IPS-NIHi7 (cell line): ENCODE results near the gene KRT80.
A peak's percentile ranks its signal among the peaks of the same experiment; 100 is the strongest.

Source experiments
- DNase-seq: peaks from one replicate; pipeline ENCODE4 v3.0.0; 2012; ENCODE audit warnings: mixed read lengths; ENCODE audit errors: extremely low spot score

Gene KRT80

DNA sequence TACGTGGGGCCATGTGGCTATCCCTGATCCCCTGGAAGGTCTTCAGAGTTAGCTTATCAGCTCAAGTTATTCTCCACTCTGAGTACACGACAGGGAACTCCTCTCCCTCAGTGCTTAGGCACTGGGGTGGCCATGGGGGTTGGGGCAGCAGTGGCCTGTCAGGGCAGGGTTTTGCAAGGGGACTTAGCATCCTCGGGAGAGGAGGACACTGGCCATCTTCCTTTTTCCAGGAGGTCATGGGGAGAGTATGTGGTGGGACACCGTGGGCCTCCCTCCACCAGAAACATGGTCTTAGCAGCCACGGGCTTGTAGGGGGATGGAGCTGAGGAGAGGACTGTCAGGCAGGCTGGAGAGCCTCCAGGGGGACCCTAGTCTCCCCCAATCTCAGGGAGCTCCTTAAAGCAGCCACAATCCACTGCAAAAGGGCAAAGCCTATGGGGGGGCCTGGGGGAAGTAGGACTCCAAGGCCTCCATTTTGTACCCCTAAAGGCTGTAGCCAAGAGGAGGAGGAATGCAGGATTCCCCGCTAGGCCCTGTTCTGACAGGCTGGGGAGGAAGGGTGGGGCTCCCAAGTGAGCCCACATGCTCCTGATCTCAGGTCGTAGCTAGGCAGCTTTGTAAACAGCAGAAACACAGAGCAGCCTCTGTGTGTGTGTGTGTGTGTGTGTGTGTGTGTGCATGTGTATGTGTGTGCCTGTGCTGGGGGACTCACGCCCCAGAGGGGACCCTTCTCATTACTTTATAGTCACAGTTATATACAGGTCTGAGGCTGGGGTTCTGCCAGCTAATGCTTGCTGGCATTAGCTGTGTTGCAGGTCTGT, 36.6 kb downstream of the KRT80 start:
- DNase-seq, result no peak

DNA sequence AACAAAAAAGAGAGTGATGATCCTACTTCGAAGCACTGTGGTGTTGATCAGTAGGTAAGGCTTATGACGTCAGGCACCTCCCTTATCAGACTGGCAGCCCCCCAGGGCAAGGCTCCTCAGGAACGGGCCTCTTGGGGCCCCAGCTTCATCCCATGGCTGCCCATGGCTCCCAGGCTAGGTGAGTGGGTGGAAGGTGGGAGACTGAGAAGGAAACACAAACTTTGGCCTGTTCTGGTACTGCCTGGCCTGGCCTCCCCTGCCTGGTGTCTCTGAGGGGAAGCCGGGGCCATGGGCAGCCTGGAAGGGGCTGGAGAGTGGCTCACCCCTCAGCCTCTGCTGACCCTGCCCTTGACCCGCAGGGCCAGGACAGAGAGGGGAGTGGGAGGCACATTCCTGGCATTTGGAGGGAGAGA, 38.9 kb downstream of the KRT80 start:
- no peak for DNase-seq

- peak; percentile 84 for DNase-seq
These were observed 39.7 kb downstream of the KRT80 start for GRCh38 chr12:52151837-52152783.

DNA sequence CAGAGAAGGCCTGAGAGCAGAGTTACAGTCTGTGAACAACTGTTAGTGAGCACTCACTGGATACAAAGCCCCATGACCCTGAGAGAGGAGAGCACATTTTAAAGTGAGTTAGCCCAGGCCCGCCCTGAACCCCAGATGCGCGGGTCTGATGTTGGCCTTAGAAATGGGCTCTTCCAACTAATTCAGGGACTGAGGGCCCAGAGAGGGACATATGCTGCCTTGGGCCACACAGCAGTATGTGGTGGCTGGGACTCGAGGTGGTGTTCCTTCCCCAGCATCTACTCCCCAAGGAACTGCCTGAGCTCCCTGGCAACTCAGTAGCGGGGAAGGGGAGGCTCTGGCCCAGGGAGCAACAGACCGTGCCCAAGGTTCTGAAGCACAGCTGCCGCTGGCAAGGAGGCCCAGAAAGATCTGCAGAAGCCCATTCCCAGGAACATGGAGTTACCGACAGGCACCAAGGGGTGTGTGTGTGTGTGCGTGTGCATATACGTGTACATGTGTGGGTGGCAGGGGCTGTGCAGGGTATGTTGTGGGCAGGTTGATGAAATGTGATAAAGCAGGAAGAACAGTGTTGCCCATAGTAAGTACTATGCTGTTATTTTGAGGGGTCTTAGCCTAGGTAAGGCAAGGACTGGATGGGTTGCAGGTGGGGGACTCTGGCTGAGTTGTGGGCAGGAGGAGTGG, 40.5 kb downstream of the KRT80 start:
- no peak for DNase-seq

GRCh38 chr12:52149651-52150241, 42.1 kb downstream of the KRT80 start:
- no peak for DNase-seq

- DNase-seq, result no peak
These were observed 42.6 kb downstream of the KRT80 start for GRCh38 chr12:52149182-52149641.

DNA sequence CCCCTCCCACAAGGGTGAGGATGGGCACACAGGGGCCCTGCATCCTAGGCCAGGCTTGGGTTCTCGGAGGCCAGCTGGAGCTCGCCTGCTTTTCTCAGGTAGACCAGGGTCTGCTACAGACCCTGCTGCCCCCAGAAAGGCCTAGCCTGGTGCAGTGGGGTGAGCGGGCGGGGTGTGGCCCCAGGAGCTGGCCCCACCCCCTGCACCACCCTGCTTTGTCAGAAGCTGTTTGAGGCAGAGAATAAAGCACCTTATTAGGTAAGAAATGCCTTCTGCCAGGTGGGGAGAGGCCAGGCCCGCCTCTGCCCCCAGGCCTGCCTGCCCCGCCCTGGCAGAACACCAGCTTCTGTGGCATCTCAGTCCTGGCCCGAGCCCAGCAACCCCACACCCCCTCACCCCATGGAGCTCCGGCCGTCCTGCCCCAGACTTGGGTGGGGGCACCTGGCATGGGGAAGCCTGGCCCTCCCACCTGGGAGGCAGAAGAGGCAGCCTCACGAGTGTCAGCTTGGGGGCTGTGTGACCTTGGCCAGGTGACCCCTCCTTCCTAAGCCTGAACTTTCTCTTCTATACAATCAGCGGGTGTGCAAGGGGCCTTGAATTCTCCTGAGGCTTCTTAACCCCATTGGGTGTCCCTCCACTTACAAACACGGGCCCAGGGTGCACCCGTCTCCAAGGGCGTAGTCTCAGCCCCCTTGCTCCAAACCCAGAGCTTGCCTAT, 43.2 kb downstream of the KRT80 start:
- DNase-seq, result no peak

GRCh38 chr12:52147964-52148463, 43.8 kb downstream of the KRT80 start:
- no peak for DNase-seq

- DNase-seq, result peak; percentile 45
These were observed 44.3 kb downstream of the KRT80 start for GRCh38 chr12:52147367-52147963.

- DNase-seq, result no peak
These were observed 44.9 kb downstream of the KRT80 start for GRCh38 chr12:52146822-52147366.

- no peak for DNase-seq
These were observed 45.6 kb downstream of the KRT80 start for GRCh38 chr12:52146089-52146821.

- no peak for DNase-seq
These were observed 46.4 kb downstream of the KRT80 start for GRCh38 chr12:52145228-52146088.

DNA sequence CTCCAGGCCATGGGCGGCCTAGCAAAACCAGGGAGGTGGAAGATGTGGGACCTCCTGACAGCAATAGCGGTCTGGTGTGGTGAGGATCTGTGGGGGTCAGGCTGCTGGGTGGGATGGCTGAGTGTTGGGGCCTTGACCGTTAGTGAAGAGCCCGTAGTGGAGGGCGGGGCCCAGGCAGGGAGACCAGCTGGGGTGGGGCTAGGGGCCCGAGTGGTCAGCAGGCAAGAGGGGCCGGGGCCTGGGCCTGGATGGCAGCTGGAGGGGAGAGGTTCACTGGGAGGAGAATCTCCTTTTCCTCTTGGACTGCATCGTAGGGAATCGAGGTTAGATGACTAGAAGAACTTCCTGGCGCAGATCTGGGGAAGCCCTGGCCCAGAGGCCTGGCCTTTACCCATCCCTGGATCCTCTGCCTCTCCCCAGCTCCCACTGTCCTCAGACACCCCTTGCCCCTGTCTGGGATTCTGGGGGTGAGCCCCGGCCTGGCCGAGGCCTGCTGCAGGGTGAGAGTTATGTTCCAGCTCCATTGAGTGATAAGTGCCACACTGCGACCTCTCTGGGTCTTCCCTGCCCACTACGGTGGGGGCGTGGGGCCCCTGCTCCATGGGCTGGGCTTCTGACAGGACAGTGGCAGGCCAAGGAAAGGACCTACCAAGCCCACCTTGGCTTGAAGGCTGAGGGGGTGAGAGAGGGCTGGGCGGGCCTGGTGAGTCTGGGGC, 47.1 kb downstream of the KRT80 start:
- no peak for DNase-seq

GRCh38 chr12:52142431-52142830, 49.4 kb downstream of the KRT80 start:
- no peak for DNase-seq

GRCh38 chr12:52141875-52142274, 49.9 kb downstream of the KRT80 start:
- no peak for DNase-seq

DNA sequence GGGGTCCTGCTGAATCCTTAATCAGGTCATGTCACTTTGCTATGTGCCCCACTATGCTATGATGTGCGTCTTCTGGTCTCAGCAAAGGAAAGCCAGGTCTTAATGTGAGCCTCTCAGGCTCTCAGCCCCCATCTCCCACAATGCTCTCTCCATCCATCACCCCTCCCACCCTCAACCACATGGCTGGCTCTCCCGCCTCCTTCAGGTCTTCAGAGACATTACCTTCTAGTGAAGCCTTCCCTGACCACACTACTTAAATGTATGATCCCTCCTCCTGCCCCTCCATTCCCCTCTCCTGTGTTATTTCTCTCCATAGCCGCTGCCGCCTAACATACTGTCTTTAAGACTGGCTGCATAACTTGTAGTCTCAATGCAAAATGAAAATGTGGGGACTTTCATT, 50.5 kb downstream of the KRT80 start:
- peak; percentile 60 for DNase-seq

DNA sequence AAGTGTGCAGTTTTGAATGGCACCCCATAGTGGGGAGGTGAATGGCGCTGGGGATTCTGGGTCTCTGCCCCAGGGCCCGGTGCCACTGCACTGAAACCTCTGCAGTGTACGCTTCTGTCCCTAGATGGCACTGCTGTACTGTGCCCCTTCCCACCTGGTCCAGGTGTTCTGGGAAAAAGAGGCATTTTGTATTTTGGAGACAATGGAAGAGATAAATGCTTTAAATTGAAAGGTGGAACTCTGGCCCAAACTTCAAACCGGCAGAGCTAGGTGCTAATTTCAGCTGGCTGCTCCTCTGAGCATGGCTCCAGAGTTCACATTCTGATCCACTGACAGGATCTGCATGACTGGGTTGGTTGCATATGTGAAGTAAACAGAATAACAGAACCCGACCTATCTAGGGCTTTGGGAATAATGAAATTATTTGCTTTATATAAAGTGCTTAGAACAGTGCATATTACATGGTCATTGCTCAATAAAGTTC, 52.2 kb downstream of the KRT80 start:
- peak; percentile 93 for DNase-seq

DNA sequence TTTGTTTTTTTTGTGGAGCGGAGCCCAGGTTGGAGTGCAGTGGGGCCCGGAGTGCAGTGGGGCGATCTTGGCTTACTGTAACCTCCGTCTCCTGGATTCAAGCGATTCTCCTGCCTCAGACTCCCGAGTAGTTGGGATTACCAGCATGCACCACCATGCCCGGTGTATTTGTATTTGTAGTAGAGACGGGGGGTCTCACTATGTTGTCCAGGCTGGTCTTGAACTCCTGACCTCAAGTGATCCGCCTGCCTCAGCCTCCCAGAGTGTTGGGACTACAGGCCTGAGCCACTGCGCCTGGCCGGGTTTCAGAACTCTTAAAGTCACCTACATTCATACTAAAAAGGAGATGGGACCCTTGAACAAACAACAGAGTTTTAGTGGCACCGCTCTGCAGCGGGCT, 52.7 kb downstream of the KRT80 start:
- DNase-seq, result no peak
